PC-9 (cell line): ENCODE data around the gene DLGAP1.

Experiments
- EZH2 ChIP-seq: fragments of 200-600 bp; sonication (generic); IDR thresholded peaks from 2 replicates; pipeline ENCODE4 v1.8.0; 2017; ENCODE audit warnings: antibody characterized with exemption, low read depth
- TF ChIP-seq, protein P1 (sequence below): fragments of 200-600 bp; sonication (generic); conservative IDR thresholded peaks from 2 replicates; pipeline ENCODE4 v1.6.1; 2017; ENCODE audit warnings: mixed run types, antibody characterized with exemption, mild to moderate bottlenecking, moderate library complexity

DNA sequence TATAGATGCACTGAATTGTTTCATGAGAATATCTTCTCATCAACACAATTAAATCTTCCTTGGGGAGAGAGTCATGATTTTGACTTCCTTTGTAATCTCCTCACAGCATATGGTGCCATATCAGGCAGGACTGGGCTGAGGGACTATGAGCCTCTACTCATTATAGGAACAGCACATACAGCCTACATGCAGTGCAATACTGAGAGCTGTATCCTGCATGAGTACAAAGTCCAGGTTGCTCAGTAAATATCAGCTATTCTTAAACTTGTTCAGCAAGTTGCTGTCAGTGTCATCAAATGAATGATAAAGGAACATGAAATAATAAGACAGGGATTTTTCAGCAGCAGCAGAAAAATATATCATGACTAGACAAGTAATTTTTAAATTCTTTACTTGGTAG, 10.8 kb downstream of the DLGAP1 start:
- TF ChIP-seq, protein P1, sequence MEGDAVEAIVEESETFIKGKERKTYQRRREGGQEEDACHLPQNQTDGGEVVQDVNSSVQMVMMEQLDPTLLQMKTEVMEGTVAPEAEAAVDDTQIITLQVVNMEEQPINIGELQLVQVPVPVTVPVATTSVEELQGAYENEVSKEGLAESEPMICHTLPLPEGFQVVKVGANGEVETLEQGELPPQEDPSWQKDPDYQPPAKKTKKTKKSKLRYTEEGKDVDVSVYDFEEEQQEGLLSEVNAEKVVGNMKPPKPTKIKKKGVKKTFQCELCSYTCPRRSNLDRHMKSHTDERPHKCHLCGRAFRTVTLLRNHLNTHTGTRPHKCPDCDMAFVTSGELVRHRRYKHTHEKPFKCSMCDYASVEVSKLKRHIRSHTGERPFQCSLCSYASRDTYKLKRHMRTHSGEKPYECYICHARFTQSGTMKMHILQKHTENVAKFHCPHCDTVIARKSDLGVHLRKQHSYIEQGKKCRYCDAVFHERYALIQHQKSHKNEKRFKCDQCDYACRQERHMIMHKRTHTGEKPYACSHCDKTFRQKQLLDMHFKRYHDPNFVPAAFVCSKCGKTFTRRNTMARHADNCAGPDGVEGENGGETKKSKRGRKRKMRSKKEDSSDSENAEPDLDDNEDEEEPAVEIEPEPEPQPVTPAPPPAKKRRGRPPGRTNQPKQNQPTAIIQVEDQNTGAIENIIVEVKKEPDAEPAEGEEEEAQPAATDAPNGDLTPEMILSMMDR: no peak
- no peak for TF ChIP-seq EZH2
